ENCODE measurements around the gene PSMB3.

The PSMB3 gene

DNA sequence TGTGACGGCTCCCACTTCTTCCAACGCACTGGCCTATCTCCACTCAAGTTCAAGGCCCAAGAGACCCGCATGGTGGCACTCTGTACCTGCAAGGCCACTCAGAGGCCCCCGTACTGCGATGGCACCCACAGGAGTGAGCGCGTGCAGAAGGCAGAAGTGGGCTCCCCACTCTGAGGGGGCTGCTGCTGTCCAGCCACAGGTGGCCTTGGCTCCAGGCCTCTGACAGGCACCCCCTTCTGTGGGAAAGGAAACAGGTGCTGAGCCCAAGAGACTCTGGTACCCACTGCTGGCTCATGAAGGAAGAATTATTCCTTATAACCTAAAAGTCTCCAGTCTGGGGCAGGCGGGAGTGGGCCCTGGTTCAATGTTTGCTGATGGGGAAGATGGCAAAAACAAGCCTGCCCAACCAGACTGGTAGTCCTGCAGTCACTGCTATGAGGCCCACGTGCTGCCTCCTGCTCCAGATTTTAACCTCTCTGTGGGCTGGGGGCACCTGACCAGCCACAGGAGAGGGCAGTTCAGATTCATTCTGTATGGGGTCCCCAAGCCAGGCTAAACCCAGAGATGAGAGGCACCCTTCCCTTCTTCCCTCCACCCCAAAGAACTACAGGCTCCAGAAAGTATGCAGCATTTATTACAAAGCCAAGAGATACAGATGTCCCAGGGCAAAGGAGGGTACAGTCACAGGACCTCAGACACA is 19.1 kb upstream of the PSMB3 start:
- DNase-seq (ENCODE audit: extremely low read depth in 1 of 2, low read depth in 1 of 2): no peak

DNA sequence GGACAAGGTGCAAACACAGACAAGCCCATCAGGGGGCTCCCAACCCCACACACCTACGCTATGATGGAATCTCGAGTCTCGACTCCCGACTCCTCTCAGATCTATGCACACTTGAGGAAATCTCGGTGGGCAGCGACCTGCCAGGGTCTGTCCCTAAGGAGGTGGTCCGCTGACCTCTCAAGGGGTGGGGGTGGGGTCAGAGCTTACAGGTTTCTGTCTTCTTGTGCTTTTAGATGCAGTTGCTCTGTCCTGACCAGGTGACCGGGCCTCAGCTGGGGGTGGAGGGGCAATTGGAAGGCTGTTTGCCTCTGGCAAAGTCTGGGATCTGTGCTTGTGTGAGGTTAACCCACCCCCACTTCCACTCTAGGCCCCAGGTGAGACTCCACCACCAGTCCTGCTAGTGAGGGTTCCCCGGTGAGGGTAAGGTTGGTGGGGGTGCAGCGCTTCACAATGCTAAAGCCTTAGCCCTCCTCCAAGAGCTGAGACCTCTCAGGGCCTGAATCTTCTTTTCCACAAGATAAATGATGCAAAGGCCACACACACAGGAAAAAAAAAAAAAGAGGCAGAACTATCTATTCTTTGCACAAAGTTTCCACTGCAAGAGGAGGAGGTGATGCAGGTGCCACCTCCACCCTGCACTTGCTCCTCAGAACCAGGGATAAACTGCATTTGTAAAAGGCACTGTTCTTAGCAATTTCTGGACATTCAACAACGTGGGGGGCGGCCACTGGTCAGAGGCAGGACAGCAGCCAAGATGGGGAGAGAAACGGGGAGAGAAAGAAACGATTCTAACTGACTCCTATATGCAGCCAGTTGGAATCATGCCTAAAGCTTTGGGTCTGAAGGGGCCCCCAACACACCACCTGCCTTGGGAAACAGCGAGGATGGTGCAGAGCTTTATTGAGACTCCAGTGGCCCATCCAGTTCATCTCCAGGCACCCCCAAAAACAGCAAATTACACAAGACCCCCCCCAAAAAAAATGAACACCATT is 18.3 kb upstream of the PSMB3 start:
- DNase-seq (ENCODE audit: extremely low read depth in 1 of 2, low read depth in 1 of 2): no peak

DNA sequence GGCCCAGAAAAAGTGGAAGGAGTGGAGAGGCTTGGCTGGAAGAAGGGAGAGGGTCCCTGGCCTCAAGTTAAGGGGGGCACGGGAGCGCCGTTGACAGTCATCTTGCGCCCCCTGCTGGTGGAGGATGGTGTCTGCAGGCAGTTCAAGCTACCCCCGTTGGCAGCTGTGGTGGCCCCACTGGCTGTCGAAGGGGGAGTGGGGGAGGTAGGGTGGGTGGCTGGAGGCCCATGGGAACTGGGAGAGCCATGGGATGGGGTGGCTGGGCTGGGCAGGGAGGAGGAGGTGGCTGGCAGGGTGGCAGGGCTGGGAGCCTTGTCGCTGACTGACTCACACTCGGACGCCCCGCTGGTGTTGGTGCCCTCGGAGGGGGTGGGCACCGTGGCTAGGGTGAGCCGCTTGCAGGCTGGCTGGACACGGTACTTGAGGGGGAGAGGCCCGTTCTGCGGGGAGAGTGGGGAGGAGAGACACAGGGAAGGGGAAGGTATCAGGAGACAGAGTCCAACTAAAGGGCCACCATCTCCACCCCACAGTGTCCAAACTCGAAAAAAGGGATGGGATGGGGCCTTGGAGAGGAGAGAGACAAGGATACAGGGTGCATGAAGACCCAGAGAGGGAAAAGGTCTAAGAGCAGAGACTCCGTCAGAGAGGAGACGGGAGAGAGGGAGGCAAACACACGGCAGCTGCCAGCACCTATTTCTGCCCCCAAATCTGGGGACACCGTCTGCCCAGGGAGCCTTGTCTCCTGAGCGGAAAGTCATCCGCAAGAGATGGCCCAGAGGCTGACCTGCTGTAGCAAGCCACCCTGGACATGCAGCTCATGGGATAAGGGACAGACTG is 17.2 kb upstream of the PSMB3 start:
- peak in 1 of 2 donors; percentile 55 for DNase-seq (ENCODE audit: extremely low read depth in 1 of 2, low read depth in 1 of 2)

DNA sequence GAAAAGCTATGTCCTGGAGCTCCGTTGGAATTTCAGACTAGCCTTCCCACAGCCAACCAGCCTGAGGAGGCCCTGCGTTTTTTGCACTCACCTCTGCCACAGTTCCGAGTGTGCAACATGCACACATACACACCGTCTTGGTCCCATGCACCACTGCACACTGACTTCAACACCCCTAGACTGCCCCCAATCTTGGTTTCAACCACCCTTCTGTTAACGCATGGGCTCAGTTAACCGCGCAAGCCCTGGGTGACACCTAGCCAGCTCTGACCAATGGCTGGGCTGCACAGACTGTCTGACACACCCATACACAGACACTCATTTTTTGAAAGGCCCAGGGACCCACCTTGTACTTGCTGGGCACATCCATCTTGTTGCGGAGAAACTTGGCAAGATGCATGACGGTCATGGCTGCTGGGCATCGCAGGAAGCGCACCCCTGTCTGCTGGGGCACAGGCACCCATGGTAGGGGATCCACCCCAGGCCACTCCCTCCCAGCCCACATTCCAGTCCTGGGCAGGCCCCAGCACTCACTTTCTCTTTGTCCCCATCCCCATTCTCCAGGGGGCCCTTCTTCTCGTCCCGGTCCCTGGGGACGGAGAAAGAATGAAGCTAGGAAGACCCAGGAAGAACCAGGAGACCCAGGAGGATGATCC is 14.4 kb upstream of the PSMB3 start:
- DNase-seq (ENCODE audit: extremely low read depth in 1 of 2, low read depth in 1 of 2): no peak

DNA sequence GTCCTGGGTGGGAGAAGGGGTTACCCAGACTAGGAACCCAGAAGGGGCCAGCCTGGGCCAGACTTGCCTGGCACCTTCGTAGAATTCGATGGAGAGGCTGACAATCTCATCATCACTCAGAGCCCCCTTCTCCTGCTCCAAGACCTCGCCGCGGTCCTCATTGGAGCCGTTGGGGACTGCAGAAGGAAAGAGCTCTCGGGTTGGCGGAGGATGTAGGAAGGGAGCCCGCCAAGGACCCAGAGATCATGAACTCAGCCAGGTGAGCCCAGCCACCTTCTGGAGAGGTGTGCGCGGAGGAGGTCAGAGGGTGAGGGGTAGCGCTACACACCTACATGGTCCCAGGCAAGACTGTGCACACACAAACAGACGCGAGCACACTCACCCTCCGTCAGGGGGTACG is 13.9 kb upstream of the PSMB3 start:
- no peak for DNase-seq (ENCODE audit: extremely low read depth in 1 of 2, low read depth in 1 of 2)

DNA sequence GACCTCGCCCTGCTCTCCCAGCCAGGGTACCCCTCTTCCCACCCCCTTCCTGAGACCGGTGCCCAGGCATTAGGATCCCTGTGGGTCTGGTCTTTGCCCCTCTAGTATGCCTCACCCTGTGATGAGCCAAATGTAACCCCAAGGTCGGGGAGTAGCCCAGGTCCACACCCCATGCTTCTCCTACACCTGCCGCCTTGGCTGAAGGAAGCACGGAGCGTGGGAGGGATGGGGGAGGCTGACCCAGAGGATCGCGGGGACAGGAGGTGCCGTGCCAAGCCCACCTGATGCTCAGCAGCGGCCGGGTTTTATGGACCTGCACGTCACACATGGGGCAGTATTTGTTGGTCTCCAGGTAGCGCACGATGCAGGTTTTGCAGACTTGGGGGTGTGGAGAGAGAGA is 13.2 kb upstream of the PSMB3 start:
- DNase-seq (ENCODE audit: extremely low read depth in 1 of 2, low read depth in 1 of 2): no peak

DNA sequence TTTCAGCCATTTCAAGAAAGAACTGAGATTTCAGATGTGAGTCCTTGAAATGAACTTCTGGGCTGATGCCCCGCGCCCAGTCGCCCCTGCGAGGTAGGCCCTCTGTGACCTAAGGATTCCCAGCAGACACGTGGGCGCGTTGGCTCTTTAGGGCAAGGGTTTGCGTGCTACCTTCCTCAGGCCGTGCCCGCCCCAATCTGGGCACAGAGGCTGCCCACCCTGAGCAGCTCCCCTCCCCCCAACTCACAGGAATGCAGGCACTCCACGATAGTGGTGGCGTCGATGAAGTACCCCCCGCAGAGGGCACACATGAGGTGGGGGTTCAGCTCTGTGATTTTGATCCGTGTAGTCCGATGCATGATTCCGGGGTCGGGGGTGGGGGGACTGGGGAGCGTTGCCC is 12.5 kb upstream of the PSMB3 start:
- DNase-seq (ENCODE audit: extremely low read depth in 1 of 2, low read depth in 1 of 2): no peak

DNA sequence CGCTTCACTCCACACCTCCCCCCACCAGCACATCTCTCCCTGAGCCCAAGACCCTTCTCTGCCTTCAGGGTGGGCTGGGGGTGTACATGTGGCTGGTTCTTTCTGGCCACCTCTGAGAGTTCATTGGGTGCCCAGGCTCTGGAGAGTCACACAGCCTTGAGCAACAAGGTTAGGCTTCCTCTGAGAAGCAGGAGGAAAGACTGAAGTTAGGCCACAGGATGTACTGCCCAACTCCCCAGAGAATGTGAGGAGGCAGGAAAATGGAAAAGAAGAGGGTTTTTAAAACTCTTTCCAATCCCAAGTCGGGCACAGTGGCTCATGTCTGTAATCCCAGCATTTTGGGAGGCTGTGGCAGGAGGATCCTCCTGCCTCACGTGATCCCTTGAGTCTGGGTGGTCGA is 11.7 kb upstream of the PSMB3 start:
- no peak for DNase-seq (ENCODE audit: extremely low read depth in 1 of 2, low read depth in 1 of 2)

DNA sequence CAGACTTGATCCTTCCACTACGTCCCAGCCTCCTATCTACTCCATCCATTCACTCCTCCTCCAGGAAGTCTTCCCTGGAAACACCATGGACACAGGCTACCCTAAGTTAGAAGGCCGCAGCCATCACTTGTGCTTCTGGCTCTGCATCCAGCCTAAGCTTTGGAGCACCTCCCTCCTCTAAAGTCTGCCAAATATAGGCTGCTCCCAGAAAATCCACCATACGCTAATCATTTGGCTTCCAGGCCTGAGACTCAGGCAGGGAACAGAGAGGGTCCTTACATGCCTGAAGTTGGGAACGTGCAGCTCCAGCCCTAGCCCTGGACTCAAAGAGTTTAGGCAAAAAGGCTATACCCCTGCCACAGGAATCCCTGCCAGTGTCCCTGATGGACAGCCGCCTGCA is 11.1 kb upstream of the PSMB3 start:
- no peak for DNase-seq (ENCODE audit: extremely low read depth in 1 of 2, low read depth in 1 of 2)

DNA sequence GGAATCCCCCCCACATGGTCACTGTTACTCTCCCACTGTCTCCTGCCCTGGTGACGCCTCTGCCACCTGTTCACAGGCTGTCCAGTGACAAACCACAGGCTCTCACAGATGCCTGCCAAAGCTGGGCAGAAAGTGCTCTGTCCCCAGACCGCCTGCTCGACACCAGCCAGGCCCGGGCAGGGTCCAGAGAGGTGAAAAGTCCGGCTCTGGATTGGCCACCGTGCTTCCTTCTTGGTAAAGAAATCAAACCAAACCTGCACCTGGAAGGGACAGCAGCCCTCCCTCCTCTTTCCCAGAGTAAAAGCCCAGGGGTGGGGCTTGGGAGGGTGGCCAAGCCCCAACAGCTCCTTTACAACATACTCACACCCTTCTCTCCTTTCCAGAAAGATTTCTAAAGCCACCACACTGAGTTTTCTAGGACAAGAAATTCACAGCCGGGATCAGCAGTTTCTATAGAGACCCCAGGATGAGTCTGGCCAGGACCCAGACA is 10.6 kb upstream of the PSMB3 start:
- DNase-seq (ENCODE audit: extremely low read depth in 1 of 2, low read depth in 1 of 2): no peak

DNA sequence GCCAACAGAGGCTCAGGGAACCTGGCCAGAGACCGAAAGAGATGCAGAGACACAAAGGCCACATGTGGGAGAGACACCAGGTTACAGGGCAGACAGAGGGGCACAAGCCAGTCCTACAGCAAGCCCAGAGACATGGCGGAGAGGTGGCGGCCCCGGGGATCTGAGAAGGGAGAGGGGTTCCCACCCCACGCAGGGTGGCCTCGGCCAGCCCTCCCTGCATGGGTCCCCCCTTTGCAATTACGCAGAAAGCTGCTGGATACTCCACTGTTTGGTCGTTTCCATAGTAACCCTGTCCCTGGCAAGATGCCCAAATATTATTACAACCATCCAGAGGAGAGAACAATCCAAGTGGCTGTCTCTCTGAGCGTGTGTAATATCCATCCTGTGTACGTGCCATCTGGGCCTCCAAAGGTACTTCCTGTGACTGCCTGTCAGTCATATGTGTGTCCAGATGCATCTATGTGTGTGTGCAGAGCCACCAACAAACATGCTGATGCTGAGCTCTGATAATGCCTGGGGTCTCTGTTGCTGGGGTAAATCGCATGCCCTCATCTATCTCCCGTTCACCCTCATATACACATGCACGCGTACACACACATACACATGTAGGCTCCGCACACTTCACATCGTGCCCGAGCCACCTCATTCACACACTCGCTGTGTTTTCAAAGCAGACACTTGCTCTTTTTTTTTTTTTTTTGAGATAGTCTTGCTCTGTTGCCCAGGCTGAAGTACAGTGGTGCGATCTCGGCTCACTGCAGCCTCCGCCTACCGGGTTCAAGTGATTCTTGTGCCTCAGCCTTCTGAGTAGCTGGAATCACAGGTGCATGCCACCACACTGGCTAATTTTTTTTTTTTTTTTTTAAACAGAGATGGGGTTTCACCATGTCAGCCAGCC is 9.9 kb upstream of the PSMB3 start:
- DNase-seq (ENCODE audit: extremely low read depth in 1 of 2, low read depth in 1 of 2): no peak

DNA sequence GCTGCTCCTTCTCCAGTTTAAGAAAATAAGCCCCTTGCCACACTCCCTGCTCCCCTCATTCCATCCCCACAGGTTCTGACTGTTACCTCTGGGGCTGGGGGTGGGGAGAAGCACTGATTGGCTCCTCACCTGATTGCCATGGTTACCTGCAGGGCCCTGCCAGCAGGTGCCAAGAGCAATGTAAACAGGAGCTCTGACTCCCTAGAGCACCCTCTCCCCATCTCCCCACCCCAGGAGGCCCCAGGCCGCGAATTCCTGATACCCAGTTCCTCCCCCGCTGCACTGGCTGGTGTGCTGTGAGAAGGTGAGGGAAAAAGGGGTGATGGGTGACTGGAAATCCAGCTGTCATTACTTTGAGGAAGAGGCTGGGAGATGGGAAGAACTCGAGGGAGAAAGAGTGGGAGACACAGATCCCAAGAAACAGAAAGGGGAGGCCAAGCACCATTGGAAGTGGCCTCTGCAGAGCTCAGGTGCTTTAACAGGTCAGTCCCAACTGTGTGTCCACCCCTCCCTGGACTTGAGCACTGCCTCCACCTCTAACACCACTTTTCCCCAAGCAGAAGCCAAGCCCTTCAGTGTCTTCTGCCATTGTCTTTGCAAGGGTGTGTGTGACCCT is 8.9 kb upstream of the PSMB3 start:
- DNase-seq (ENCODE audit: extremely low read depth in 1 of 2, low read depth in 1 of 2): no peak

DNA sequence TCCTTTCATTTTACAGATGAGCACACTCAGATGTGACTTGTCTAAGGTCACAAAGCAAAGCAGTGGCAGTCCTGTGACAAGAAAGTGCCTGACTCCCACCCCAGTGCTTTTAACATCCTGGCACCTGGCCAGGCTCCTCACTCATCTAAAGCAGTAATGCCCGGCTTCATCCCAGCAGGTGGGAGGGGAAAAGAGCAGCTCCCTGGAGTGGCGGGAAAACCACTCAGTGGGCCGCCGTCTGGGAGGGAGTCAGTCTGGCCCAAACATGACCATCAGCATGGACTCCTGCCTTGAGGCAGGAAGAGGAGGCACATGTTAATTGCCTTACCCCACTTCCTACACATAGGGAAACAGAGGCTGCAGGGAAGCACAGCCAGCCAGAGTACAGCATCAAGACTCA is 7.0 kb upstream of the PSMB3 start:
- DNase-seq (ENCODE audit: extremely low read depth in 1 of 2, low read depth in 1 of 2): no peak

DNA sequence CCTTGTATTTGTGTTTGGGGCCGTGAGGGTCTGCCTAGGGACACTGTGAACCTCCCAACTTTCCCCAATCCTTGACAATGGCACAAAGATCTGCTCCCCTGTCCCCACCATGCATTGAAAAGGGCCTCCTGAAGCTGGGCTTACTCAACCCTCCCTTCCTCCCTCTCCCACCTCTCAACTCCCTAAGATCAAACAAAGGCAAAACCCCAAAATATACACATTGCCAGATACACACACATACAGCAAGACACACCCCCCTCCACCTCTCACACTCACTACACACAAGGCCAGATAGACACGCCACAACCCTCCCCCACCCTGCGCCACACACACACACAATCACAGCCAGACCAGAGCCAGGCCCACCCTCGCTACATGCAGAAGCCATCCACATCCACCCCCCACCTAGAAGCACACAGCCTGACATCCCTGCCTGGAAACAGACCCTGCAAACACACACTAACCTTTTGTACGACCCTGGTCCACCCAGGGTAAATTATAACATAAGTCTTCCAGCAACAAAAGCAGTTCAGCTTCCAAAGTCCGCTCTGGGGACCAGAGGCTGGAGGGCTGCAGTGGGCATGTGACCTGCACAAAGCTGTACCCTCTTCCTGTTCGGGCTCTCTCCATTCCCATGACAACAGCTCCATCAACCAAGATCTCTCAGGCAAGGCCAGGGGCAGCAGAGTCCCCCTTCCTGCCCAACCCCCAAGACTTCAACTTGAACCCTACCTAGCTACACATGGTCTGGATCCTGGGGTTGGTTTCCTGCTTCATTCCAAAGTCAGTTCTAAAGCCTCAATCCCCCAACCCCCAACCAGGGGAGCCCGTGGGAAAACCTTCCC is 6.3 kb upstream of the PSMB3 start:
- DNase-seq (ENCODE audit: extremely low read depth in 1 of 2, low read depth in 1 of 2): no peak

DNA sequence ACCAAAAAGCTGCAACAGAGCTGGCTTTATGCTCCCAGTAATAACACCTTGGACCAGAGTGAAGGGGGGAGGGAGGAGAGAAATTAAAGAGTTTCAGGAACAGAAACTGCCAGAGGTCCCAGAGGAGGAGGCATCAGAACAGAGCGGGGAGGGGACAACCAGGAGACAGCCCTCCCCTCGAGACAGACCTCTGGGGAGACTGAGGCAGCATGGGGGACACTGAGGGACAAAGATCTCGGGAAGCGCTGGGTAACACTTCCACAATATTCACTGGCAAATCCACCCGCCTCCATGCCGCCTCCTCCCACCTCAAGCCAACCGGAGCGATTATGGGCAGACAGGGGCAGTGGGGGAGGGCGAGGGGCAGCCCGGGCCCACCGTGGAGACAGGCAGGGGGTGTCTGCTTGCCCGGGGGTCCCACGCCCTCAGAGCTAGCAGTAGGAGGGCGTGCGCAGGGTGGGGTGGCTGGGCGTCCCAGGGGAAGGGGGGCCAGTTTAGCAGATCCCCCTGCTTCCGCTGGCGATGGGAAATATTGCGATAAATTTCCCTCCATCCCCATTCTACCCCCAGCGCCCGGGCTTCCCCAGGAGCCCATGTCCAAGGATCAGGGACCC is 5.6 kb upstream of the PSMB3 start:
- DNase-seq (ENCODE audit: extremely low read depth in 1 of 2, low read depth in 1 of 2): no peak

DNA sequence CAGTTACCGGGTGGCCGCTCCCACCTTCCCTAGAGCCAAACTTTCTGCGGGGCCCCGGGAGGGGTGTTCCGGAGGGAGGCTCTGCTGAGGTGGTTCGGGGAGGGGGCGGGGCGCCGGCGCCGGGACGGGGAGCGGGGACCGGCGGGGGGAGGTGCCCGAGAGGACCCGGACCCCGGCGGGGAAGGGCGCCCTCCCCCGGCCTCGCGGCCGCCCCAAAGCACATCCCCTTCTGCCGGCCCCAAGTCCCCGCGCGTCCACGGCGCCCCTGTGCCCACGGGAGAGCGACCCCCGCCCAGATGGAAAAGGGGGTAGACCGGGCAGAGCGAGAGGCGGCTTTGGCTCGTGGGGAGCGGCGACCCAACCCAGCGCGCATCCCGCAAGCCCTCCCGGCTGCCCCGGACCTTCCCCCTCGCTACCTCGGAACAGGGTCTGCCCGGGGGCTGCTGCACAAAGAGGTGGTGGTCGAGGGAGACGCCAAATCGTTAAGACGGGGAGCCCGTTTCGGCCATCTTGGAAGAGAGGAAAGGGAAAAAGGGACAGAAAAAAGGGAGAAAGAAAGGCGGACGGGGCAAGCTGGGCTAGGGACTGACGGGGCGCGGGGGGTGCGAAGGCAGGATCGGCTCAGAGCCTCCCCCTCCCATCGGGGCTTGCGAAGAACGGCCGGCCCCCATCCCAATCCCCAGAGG is 4.9 kb upstream of the PSMB3 start:
- no peak for DNase-seq (ENCODE audit: extremely low read depth in 1 of 2, low read depth in 1 of 2)

DNA sequence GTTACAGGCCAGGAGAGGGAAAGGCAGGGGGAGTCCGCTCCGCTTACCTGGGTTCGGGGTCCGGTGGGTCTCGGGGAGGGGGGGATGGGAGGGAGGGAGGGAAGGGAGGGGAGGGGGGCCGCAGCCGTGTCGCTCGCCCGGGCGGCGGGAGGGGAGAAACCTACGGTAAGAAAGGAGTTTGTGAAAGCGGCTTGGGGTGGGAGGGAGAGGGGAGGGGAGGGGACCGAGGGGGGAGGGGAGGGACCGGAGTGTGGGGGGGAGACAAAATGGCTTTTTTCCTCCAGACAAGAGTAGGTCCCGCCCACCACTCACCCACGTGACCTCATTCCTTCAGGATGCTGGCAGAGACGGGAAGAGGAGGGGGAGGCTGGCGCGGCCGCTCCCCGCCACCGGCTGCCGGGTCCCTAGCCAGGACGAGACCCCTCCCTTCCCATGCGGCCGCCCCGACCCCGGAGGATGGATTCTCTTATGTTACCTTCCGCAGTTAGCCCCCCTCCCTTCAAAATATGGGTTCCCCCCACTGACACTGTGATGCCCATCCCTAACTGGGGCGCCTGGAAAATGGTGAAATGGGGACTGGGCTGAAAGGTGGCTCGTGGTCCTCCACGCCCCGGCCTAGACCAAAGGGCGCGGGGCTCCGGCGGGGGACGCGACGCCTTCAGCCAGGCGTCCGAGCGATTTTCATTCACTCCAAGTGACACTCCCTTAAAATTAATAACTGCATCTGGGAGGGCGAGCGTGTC is 4.2 kb upstream of the PSMB3 start, which contains the start of gene PCGF2:
TSS of gene PCGF2 (minus strand) at position 188 of the 743 bp plus-strand sequence. CDS start 7,934 bp downstream, outside the sequence.
- DNase-seq (ENCODE audit: extremely low read depth in 1 of 2, low read depth in 1 of 2): no peak

Data from stimulated activated CD8-positive, alpha-beta memory T cell treated with anti-CD3 and anti-CD28 coated beads, Interleukin-7, amount 100 ng/mL, for 48 hours (primary cell).